Measurements from ENCODE around the gene GGA3. TPM values are rescaled to one million over a fixed set of nuclear protein-coding genes. Genes with fewer than 3 reads are reported as not detected.

GGA3 gene
- total and polyA plus RNA-seq, 4 donors: 4.6 to 17.3 (median 9.2) TPM

DNA sequence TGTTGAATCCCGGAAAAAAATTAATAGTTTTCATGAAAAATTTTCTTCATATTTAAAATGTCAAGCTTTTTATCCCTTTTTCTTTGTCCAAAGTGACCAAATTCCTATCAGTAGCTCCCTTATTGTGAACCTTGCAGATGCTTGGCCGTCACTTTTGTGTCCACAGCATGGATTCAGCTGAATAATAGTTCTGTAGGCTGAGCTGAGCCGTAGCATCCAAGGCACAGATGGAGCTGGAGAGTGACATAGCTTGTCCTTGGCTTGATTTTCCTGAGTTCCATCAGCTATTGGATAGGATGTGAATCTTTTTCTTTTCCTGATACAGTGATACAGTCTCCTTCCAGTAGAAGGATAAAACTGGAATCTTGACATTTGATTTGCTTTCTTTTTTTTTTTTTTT, 52.3 kb downstream of the GGA3 start (continued):
- no peak for TF ChIP-seq JUND (IDR thresholded peaks at IDR 0.05)

DNA sequence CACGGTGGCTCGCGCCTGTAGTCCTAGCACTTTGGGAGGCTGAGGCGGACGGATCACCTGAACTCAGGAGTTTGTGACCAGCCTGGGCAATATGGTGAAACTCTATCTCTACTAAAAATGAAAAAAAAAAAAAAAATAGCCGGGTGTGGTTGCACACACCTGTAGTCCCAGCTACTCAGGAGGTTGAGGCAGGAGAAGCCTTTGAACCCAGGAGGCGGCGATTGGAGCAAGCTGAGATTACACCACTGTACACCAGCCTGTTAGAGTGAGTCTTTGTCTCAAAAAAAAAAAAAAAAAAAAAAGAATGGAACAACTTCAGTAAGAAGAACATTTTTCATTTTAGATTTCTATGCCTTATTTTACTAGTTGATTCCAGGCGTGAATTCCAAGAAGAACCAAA, 53.2 kb downstream of the GGA3 start:
- H3K27me3 ChIP-seq (ENCODE audit: control insufficient read depth in 4 of 4, insufficient read depth in 4 of 4, low read length in 3 of 4): no peaks in the 10 kb centered on the region
- no peak overlapping the region for H3K9ac ChIP-seq (ENCODE audit: low read depth in 1 of 2, low read length in 2 of 2)
- peaks cover 12 to 27% (median 20%) of the 10 kb centered on the region in 4 donors for H3K36me3 ChIP-seq (ENCODE audit: control insufficient read depth in 4 of 4, insufficient read depth in 3 of 4, low read depth in 1 of 4, low read length in 3 of 4)
- peaks cover 8 to 30% (median 19%) of the 10 kb centered on the region in 4 donors for H3K4me1 ChIP-seq (ENCODE audit: control insufficient read depth in 4 of 4, insufficient read depth in 4 of 4, low read length in 3 of 4)
- H3K4me3 ChIP-seq (ENCODE audit: low read depth in 1 of 3, low read length in 3 of 3): no peak overlapping the region
- 68% methylated on average over 9 of the region's 9 CpGs for WGBS
- H3K27ac ChIP-seq (ENCODE audit: low read depth in 1 of 2, low read length in 2 of 2): peak overlapping the region in 1 of 2 donors; percentile 7
- no peaks in the 10 kb centered on the region for H3K9me3 ChIP-seq (ENCODE audit: control insufficient read depth in 4 of 4, low read length in 3 of 4)
- no peak for DNase-seq (ENCODE audit: low spot score)
- TF ChIP-seq HNF4G (IDR thresholded peaks at IDR 0.05) (no peak), RAD21 (IDR thresholded peaks at IDR 0.05) (no peak), HNF4A (conservative IDR thresholded peaks at IDR 0.05) (no peak), JUND (IDR thresholded peaks at IDR 0.05) (no peak), RXRA (IDR thresholded peaks at IDR 0.05) (no peak), TAF1 (conservative IDR thresholded peaks at IDR 0.05) (no peak)
- TF ChIP-seq, protein P1, sequence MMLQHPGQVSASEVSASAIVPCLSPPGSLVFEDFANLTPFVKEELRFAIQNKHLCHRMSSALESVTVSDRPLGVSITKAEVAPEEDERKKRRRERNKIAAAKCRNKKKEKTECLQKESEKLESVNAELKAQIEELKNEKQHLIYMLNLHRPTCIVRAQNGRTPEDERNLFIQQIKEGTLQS (IDR thresholded peaks at IDR 0.05): no peak
- TF ChIP-seq, protein P2, sequence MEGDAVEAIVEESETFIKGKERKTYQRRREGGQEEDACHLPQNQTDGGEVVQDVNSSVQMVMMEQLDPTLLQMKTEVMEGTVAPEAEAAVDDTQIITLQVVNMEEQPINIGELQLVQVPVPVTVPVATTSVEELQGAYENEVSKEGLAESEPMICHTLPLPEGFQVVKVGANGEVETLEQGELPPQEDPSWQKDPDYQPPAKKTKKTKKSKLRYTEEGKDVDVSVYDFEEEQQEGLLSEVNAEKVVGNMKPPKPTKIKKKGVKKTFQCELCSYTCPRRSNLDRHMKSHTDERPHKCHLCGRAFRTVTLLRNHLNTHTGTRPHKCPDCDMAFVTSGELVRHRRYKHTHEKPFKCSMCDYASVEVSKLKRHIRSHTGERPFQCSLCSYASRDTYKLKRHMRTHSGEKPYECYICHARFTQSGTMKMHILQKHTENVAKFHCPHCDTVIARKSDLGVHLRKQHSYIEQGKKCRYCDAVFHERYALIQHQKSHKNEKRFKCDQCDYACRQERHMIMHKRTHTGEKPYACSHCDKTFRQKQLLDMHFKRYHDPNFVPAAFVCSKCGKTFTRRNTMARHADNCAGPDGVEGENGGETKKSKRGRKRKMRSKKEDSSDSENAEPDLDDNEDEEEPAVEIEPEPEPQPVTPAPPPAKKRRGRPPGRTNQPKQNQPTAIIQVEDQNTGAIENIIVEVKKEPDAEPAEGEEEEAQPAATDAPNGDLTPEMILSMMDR (IDR thresholded peaks at IDR 0.05; ENCODE audit: low read depth, low read length, missing input control): no peak
- TF ChIP-seq, protein P3, sequence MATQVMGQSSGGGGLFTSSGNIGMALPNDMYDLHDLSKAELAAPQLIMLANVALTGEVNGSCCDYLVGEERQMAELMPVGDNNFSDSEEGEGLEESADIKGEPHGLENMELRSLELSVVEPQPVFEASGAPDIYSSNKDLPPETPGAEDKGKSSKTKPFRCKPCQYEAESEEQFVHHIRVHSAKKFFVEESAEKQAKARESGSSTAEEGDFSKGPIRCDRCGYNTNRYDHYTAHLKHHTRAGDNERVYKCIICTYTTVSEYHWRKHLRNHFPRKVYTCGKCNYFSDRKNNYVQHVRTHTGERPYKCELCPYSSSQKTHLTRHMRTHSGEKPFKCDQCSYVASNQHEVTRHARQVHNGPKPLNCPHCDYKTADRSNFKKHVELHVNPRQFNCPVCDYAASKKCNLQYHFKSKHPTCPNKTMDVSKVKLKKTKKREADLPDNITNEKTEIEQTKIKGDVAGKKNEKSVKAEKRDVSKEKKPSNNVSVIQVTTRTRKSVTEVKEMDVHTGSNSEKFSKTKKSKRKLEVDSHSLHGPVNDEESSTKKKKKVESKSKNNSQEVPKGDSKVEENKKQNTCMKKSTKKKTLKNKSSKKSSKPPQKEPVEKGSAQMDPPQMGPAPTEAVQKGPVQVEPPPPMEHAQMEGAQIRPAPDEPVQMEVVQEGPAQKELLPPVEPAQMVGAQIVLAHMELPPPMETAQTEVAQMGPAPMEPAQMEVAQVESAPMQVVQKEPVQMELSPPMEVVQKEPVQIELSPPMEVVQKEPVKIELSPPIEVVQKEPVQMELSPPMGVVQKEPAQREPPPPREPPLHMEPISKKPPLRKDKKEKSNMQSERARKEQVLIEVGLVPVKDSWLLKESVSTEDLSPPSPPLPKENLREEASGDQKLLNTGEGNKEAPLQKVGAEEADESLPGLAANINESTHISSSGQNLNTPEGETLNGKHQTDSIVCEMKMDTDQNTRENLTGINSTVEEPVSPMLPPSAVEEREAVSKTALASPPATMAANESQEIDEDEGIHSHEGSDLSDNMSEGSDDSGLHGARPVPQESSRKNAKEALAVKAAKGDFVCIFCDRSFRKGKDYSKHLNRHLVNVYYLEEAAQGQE (IDR thresholded peaks at IDR 0.05): no peak
- TF ChIP-seq, protein P4, sequence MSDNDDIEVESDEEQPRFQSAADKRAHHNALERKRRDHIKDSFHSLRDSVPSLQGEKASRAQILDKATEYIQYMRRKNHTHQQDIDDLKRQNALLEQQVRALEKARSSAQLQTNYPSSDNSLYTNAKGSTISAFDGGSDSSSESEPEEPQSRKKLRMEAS (IDR thresholded peaks at IDR 0.05): no peak

DNA sequence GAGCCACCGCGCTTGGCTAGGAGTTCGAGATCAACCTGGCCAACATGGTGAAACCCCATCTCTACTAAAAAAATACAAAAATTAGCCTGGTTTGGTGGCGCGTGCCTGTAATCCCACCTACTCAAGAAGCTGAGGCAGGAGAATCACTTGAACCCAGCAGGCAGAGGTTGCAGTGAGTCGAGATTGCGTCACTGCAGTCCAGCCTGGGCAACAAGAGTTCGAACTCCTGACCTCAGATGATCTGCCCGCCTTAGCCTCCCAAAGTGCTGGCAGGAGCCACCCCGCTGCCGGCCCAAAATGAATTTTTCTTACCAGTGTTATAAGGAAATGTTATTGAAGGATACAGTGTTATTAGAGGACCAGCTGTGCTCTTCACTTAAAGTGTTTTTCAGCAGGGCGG, 53.6 kb downstream of the GGA3 start:
- WGBS: 53% methylated on average over 12 of the region's 12 CpGs
- no peaks in the 10 kb centered on the region for H3K27me3 ChIP-seq (ENCODE audit: control insufficient read depth in 4 of 4, insufficient read depth in 4 of 4, low read length in 3 of 4)
- no peak overlapping the region for H3K4me3 ChIP-seq (ENCODE audit: low read depth in 1 of 3, low read length in 3 of 3)
- peaks cover 10 to 23% (median 19%) of the 10 kb centered on the region in 4 donors for H3K36me3 ChIP-seq (ENCODE audit: control insufficient read depth in 4 of 4, insufficient read depth in 3 of 4, low read depth in 1 of 4, low read length in 3 of 4)
- H3K4me1 ChIP-seq (ENCODE audit: control insufficient read depth in 4 of 4, insufficient read depth in 4 of 4, low read length in 3 of 4): peaks cover 8 to 30% (median 19%) of the 10 kb centered on the region in 4 donors
- no peak overlapping the region for H3K9ac ChIP-seq (ENCODE audit: low read depth in 1 of 2, low read length in 2 of 2)
- peak overlapping the region in 1 of 2 donors; percentile 7 for H3K27ac ChIP-seq (ENCODE audit: low read depth in 1 of 2, low read length in 2 of 2)
- H3K9me3 ChIP-seq (ENCODE audit: control insufficient read depth in 4 of 4, low read length in 3 of 4): no peaks in the 10 kb centered on the region
- DNase-seq (ENCODE audit: low spot score): no peak
- TF ChIP-seq, protein P1 (IDR thresholded peaks at IDR 0.05): peak; percentile 40
- TF ChIP-seq JUND (IDR thresholded peaks at IDR 0.05) (no peak), HNF4A (conservative IDR thresholded peaks at IDR 0.05) (peak; percentile 57 to 76), GABPA (IDR thresholded peaks at IDR 0.05 in 1 of 2, conservative IDR thresholded peaks at IDR 0.05 in 1 of 2) (no peak), FOXA2 (IDR thresholded peaks at IDR 0.05) (no peak), YY1 (IDR thresholded peaks at IDR 0.05) (no peak), NR2F2 (IDR thresholded peaks at IDR 0.05) (no peak), EGR1 (IDR thresholded peaks at IDR 0.05; ENCODE audit: low read depth in 2 of 2) (no peak), HNF4G (IDR thresholded peaks at IDR 0.05) (peak; percentile 20), TAF1 (conservative IDR thresholded peaks at IDR 0.05) (no peak), RAD21 (IDR thresholded peaks at IDR 0.05) (no peak)
- TF ChIP-seq, protein P2 (IDR thresholded peaks at IDR 0.05; ENCODE audit: low read depth, low read length, missing input control): no peak
- TF ChIP-seq, protein P4 (IDR thresholded peaks at IDR 0.05): no peak
- TF ChIP-seq, protein P3 (IDR thresholded peaks at IDR 0.05): no peak

Data from liver (tissue), 9 donors.